Kidney (tissue), 22 donors: ENCODE data around the gene MGAT4A. TPM values are rescaled to one million over a fixed set of nuclear protein-coding genes. Genes with fewer than 3 reads are reported as not detected.

ENCODE experiments used
- DNase-seq, 5 donors: peaks; one replicate each; pipeline ENCODE4 v3.0.0-alpha.2; 2013 to 2020
- FAIRE-seq: peaks from 2 replicates; lab custom pipeline; 2012; peaks lifted over from hg19 to GRCh38; lab: Jason Lieb, UNC
- H3K27ac ChIP-seq, 2 donors: one replicate each; pipeline ENCODE4 v1.7.0; 2013; ENCODE audit warnings: low read depth in 2 of 2, low read length in 2 of 2, inconsistent platforms in 1 of 2
- H3K27me3 ChIP-seq: one replicate; pipeline ENCODE4 v1.7.1; 2013; ENCODE audit warnings: low read length, inconsistent platforms; ENCODE audit not compliant: control insufficient read depth, insufficient read depth
- H3K36me3 ChIP-seq, 3 donors: one replicate each; pipeline versions ENCODE4 v1.7.0 to v1.7.1; 2013; ENCODE audit warnings: low read length in 3 of 3, control low read depth in 1 of 3, inconsistent platforms in 1 of 3; ENCODE audit not compliant: insufficient read depth in 3 of 3, control insufficient read depth in 2 of 3
- H3K4me1 ChIP-seq, 3 donors: one replicate each; pipeline versions ENCODE4 v1.7.0 to v1.7.1; 2013; ENCODE audit warnings: low read length in 3 of 3, inconsistent platforms in 1 of 3, low read depth in 1 of 3; ENCODE audit not compliant: control insufficient read depth in 2 of 3, insufficient read depth in 2 of 3
- H3K4me3 ChIP-seq, 3 donors: one replicate each; pipeline versions ENCODE4 v1.7.0 to v1.8.1; 2013; ENCODE audit warnings: low read length in 3 of 3, control low read depth in 1 of 3, inconsistent platforms in 1 of 3
- H3K9ac ChIP-seq, 3 donors: one replicate each; pipeline versions ENCODE4 v1.7.0 to v1.7.1; 2013; ENCODE audit warnings: low read length in 3 of 3, control low read depth in 1 of 3, inconsistent platforms in 1 of 3
- H3K9me3 ChIP-seq, 3 donors: one replicate each; pipeline versions ENCODE4 v1.7.0 to v1.7.1; 2013; ENCODE audit warnings: low read length in 3 of 3, control low read depth in 1 of 3, inconsistent platforms in 1 of 3; ENCODE audit not compliant: control insufficient read depth in 2 of 3, insufficient read depth in 1 of 3
- CTCF ChIP-seq: IDR thresholded peaks from 3 replicates; pipeline ENCODE4 v1.5.1; 2012; ENCODE audit warnings: mild to moderate bottlenecking, moderate library complexity, borderline replicate concordance; ENCODE audit not compliant: insufficient read depth; ENCODE audit errors: extremely low read depth
- intact Hi-C: fragments of 100-400 bp; cut with DNase I; formaldehyde crosslinking; loops from one replicate; pipeline ENCODE4 v1.11.1; 2022
- long read RNA-seq, 10 donors: library from polyadenylated mRNA in 1 of 10; unstranded in 1 of 10; transcript quantifications; one replicate each; pipeline ENCODE4 v2.0.0 and lab custom pipeline, GENCODE V29; 2021 to 2026
- polyA plus RNA-seq: library from polyadenylated mRNA; stranded (reverse); fragments of 350-450 nt; fragmentation: Illumina TruSeq; extraction: RNeasy Lipid Tissue Mini Kit (QIAGEN cat#74804); gene quantifications from one replicate; pipeline ENCODE4 v1.2.3, GENCODE V29; 2014; ENCODE audit warnings: low read depth, low replicate concordance; ENCODE audit not compliant: insufficient read depth
- total RNA-seq: library from RNA; stranded (reverse); fragmentation: NEBNext Ultra II Directional; extraction: Animal tissue kit (Norgen Biotek cat#: 25700); gene quantifications from one replicate; pipeline ENCODE4 v1.2.1, GENCODE V29; 2021
- donor health status: control.
- donor health status: control.
- donor health status: control.
- donor health status: control.
- donor health status: control.
- donor health status: DM: yes; HTN: yes; CAD: no.
- donor health status: Normal renal cell carcinoma (clear cell type).

Gene MGAT4A
- total RNA-seq (101 TPM), polyA plus RNA-seq (23.5 TPM)
- long read RNA-seq, donor 1, full-length matches to known transcripts = 3 of 3 reads
- long read RNA-seq, donor 1, partial matches to known transcripts = 0 of 3 reads
- long read RNA-seq, donor 1, other reads (novel, unspliced or antisense) = 0 of 3 reads
- long read RNA-seq, donor 2, full-length matches to known transcripts = 3 of 3 reads
- long read RNA-seq, donor 2, partial matches to known transcripts = 0 of 3 reads
- long read RNA-seq, donor 2, other reads (novel, unspliced or antisense) = 0 of 3 reads
- long read RNA-seq, donor 3, full-length matches to known transcripts = 4 of 4 reads
- long read RNA-seq, donor 3, partial matches to known transcripts = 0 of 4 reads
- long read RNA-seq, donor 3, other reads (novel, unspliced or antisense) = 0 of 4 reads
- long read RNA-seq, donor 4, full-length matches to known transcripts = 1 of 1 reads
- long read RNA-seq, donor 4, partial matches to known transcripts = 0 of 1 reads
- long read RNA-seq, donor 4, other reads (novel, unspliced or antisense) = 0 of 1 reads
- long read RNA-seq, donor 5 = 0 reads
- long read RNA-seq, donor 6, full-length matches to known transcripts = 1 of 1 reads
- long read RNA-seq, donor 6, partial matches to known transcripts = 0 of 1 reads
- long read RNA-seq, donor 6, other reads (novel, unspliced or antisense) = 0 of 1 reads
- long read RNA-seq, donor 7, full-length matches to known transcripts = 27 of 54 reads
- long read RNA-seq, donor 7, partial matches to known transcripts = 3 of 54 reads
- long read RNA-seq, donor 7, other reads (novel, unspliced or antisense) = 24 of 54 reads
- long read RNA-seq, donor 8, full-length matches to known transcripts = 1 of 1 reads
- long read RNA-seq, donor 8, partial matches to known transcripts = 0 of 1 reads
- long read RNA-seq, donor 8, other reads (novel, unspliced or antisense) = 0 of 1 reads
- long read RNA-seq, donor 9 = 0 reads
- long read RNA-seq, donor 10, full-length matches to known transcripts = 6 of 6 reads
- long read RNA-seq, donor 10, partial matches to known transcripts = 0 of 6 reads
- long read RNA-seq, donor 10, other reads (novel, unspliced or antisense) = 0 of 6 reads

DNA sequence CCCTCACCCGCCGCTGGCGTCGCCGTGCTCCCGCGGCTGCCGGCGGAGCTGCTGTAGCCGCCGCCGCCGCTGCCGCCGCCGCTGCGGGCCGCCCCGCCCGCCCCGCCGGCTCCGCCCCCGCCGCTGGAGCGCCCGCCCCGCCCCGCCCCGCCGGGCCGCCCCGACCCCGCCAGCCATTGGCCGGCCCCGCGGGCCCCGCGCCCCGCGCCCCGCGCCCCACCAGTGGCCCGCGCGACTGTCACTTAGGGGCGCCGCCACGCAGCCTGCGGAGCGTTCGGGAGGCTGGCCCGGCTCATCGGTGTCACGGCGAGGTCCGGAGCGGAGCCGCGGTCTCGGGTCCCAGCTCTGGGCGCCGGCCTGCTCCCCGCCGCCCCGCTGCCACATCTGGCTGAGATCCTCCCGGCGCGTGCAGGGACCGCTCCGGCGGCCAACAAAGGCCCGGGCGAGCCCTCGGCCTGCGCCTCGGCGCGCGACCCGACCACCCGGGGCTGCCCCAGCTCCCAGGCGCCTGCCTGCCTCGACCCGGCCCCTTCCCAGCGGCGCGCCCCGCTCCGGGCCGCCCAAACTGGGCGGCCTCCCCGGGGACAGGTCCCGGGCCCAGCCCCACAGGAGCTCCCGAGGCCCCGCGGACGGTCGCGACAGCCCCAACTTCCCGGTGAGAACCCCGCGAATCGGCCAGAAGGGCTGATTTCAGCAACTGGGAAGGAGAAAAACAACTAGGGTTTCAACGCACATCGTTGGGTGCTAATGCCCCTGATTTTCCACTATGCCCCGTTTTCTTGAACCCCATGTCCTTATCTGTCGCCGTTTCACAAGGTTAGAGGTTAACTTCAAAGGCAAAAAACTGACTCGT is at the start of gene MGAT4A:
MGAT4A (minus strand) TSS at position 92 of the 853 bp plus-strand sequence. CDS start 4,800 bp downstream, outside the sequence.
- no peak for TF ChIP-seq CTCF
- H3K36me3 ChIP-seq = peaks cover 0 to under 1% (median 0%) of the 10 kb centered on the region in 3 donors
- FAIRE-seq (no peak), DNase-seq (peak; percentile 64 to 93 (median 74))
- intact Hi-C loops = no loop called here
- peak within 1 kb of the TSS; percentile 60 to 70 (median 61) for H3K9ac ChIP-seq
- H3K9me3 ChIP-seq = no peaks in the 10 kb centered on the region
- H3K27me3 ChIP-seq = no peaks in the 10 kb centered on the region
- H3K4me1 ChIP-seq = peaks cover 0 to 6% (median 3%) of the 10 kb centered on the region in 3 donors
- H3K4me3 ChIP-seq = peak within 1 kb of the TSS; percentile 75 to 86 (median 84)
- peak within 1 kb of the TSS; percentile 66 to 67 for H3K27ac ChIP-seq

DNA sequence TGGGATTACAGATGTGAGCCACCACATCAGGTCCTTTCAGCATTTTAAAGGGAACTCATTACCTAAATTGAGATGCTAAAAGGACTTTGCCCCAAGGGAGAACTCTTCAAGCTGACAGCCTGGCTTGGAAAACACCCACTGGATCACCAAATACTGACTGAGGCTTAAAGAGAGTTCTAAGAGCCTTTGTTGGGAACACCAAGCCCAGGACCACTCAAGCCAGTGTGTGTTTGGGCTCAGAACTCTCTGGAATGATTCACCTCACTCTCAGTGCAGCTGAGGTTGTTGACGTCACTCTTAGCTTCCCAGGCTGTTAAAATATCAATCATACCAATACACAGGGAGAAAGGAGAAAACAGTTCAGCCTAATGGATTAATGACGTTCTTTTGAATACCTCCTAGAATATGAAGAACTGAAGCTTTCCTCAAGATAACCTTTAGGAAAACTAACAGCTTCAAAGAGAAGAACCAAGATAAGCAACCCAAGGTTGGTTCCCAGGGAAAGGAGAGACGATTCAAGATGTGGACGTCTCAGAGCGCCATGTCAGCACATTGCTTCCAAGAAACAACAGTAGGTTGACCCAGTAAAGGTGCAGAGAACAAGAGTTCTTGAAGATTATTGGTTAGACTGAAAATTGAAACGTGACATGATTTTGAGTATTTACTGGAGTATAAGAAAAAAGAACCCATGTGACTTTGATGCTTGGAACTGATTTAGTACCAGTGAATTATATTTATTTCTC is 48.0 kb upstream of the MGAT4A start:
- H3K36me3 ChIP-seq = no peaks in the 10 kb centered on the region
- FAIRE-seq (no peak), DNase-seq (no peak)
- no peak overlapping the region for H3K27ac ChIP-seq
- no peak for TF ChIP-seq CTCF
- H3K4me1 ChIP-seq = no peaks in the 10 kb centered on the region
- H3K4me3 ChIP-seq = no peak overlapping the region
- intact Hi-C loops = no loop called here
- H3K9me3 ChIP-seq = peaks cover 0 to 3% (median 0%) of the 10 kb centered on the region in 3 donors
- H3K27me3 ChIP-seq = no peaks in the 10 kb centered on the region
- H3K9ac ChIP-seq = no peak overlapping the region

DNA sequence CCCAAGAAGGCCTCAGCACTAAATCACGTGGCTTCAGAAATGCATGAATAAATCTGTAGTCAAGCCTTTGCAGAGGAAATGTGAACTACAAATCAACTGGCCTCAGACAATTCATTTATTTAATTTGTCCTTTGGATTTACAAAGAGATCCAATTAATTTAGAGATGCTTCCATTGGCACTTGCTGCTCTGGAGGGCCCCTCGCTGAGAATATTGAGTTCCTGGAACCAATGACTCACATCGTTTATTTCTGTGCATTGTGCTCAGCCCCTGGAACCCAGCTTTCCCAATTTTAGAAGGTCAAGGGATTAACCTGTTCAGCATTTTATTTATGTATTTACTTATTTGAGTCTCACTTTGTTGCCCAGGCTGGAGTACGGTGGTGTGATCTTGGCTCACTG is 47.2 kb upstream of the MGAT4A start:
- TF ChIP-seq CTCF = no peak
- no peaks in the 10 kb centered on the region for H3K36me3 ChIP-seq
- FAIRE-seq (no peak), DNase-seq (no peak)
- intact Hi-C loops = no loop called here
- no peaks in the 10 kb centered on the region for H3K27me3 ChIP-seq
- H3K9me3 ChIP-seq = peaks cover 0 to 3% (median 0%) of the 10 kb centered on the region in 3 donors
- H3K4me3 ChIP-seq = no peak overlapping the region
- no peaks in the 10 kb centered on the region for H3K4me1 ChIP-seq
- no peak overlapping the region for H3K27ac ChIP-seq
- no peak overlapping the region for H3K9ac ChIP-seq
